Neural progenitor cell (in vitro differentiated cells): ENCODE measurements around the gene KRT12.

Source experiments
- EZH2 ChIP-seq: fragments of 200-600 bp; sonication (generic); IDR thresholded peaks from 2 replicates; pipeline ENCODE4 v1.6.1; 2017; ENCODE audit warnings: antibody characterized with exemption, mild to moderate bottlenecking, moderate library complexity
- TF ChIP-seq, protein P1 (sequence below): fragments of 200-600 bp; sonication (generic); IDR thresholded peaks from 2 replicates; pipeline ENCODE4 v1.5.1; 2017; ENCODE audit warnings: antibody characterized with exemption, mild to moderate bottlenecking

DNA sequence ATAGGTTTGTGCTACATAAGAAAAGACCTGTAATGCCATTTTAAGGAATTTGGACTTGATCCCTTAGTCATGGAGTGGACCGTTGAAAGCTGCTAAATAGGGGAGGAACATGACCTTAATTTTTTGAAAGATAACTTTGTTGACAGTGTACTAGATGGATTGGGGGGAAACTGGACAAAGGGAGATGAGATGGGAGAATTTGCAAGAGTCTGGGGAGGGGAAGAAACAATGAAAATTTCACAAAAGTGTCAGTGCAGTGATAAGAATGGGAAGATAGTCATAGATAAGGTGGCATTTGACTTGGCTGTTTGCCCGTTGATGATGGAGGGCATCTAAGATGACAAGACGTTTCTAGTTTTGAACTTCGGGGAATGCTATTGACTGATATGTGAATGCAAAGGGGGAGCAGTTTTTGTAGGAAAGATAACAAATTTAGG lies 22.3 kb downstream of the KRT12 start:
- TF ChIP-seq, protein P1, sequence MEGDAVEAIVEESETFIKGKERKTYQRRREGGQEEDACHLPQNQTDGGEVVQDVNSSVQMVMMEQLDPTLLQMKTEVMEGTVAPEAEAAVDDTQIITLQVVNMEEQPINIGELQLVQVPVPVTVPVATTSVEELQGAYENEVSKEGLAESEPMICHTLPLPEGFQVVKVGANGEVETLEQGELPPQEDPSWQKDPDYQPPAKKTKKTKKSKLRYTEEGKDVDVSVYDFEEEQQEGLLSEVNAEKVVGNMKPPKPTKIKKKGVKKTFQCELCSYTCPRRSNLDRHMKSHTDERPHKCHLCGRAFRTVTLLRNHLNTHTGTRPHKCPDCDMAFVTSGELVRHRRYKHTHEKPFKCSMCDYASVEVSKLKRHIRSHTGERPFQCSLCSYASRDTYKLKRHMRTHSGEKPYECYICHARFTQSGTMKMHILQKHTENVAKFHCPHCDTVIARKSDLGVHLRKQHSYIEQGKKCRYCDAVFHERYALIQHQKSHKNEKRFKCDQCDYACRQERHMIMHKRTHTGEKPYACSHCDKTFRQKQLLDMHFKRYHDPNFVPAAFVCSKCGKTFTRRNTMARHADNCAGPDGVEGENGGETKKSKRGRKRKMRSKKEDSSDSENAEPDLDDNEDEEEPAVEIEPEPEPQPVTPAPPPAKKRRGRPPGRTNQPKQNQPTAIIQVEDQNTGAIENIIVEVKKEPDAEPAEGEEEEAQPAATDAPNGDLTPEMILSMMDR, result no peak
- no peak for TF ChIP-seq EZH2
